H1 (cell line): ENCODE measurements around the gene NCK1. TPM values are rescaled to one million over a fixed set of nuclear protein-coding genes. Genes with fewer than 3 reads are reported as not detected.

ENCODE experiments used
- CTCF ChIA-PET: fragments of 300-600 bp; sonication (Branson Sonifier 250); formaldehyde crosslinking; loops from one replicate; lab custom pipeline; 2021; ENCODE audit not compliant: partially characterized antibody; lab: Charles Lee
- POLR2A ChIA-PET: fragments of 300-600 bp; sonication (Branson Sonifier 250); formaldehyde crosslinking; loops from one replicate; lab custom pipeline; 2021; ENCODE audit warnings: inconsistent platforms; ENCODE audit not compliant: partially characterized antibody; lab: Charles Lee
- DNase-seq, 2 experiments: peaks; one replicate each; pipeline versions ENCODE4 v3.0.0 to v3.0.0-alpha.2; 2010 to 2022; ENCODE audit warnings: low spot score in 2 of 2, low read depth in 1 of 2, mixed read lengths in 1 of 2
- FAIRE-seq: peaks from 2 replicates; lab custom pipeline; 2011; peaks lifted over from hg19 to GRCh38; lab: Jason Lieb, UNC
- H2AFZ ChIP-seq: 2 replicates; pipeline ENCODE4 v1.8.1; 2012; ENCODE audit warnings: low read length, inconsistent platforms
- H2AK5ac ChIP-seq: 2 replicates; pipeline ENCODE4 v1.6.1; 2013; ENCODE audit warnings: low read depth, low read length
- H2BK120ac ChIP-seq: replicated peaks from 2 replicates; pipeline ENCODE3; 2013; ENCODE audit warnings: low read depth, low read length, inconsistent platforms
- H2BK12ac ChIP-seq: 2 replicates; pipeline ENCODE4 v1.6.1; 2013; ENCODE audit warnings: low read depth, low read length
- H2BK15ac ChIP-seq: 2 replicates; pipeline ENCODE4 v1.6.1; 2013; ENCODE audit warnings: low read length
- H2BK20ac ChIP-seq: 2 replicates; pipeline ENCODE4 v1.6.1; 2013; ENCODE audit warnings: low read length
- H2BK5ac ChIP-seq: 2 replicates; pipeline ENCODE4 v1.6.1; 2013; ENCODE audit warnings: low read depth, low read length
- H3K14ac ChIP-seq: 2 replicates; pipeline ENCODE4 v1.6.1; 2013; ENCODE audit warnings: inconsistent platforms; ENCODE audit not compliant: insufficient read length
- H3K18ac ChIP-seq: 2 replicates; pipeline ENCODE4 v1.6.1; 2013; ENCODE audit warnings: low read length; ENCODE audit errors: extremely low read depth
- H3K23ac ChIP-seq: 2 replicates; pipeline ENCODE4 v1.6.1; 2013; ENCODE audit warnings: inconsistent platforms; ENCODE audit not compliant: insufficient read length
- H3K23me2 ChIP-seq: 2 replicates; pipeline ENCODE4 v1.6.1; 2013; ENCODE audit warnings: low read depth, low read length
- H3K27ac ChIP-seq: 2 replicates; pipeline ENCODE4 v1.6.1; 2011; ENCODE audit warnings: low read depth, low read length, inconsistent platforms
- H3K27me3 ChIP-seq, 4 experiments: replicated peaks in 1 of 4; 1 replicate in 1 of 4; 2 replicates in 3 of 4; pipeline versions ENCODE4 v1.6.1 to v1.8.1; 2011 to 2013; ENCODE audit warnings: low read length in 3 of 4, mild to moderate bottlenecking in 3 of 4, inconsistent platforms in 2 of 4, mixed read lengths in 2 of 4, moderate library complexity in 1 of 4; ENCODE audit not compliant: control insufficient read depth in 3 of 4, insufficient read depth in 3 of 4; ENCODE audit errors: extremely low read depth in 1 of 4
- H3K36me3 ChIP-seq, 4 experiments: 2 replicates each; pipeline versions ENCODE4 v1.6.1 to v1.8.1; 2011 to 2013; ENCODE audit warnings: mild to moderate bottlenecking in 4 of 4, low read length in 3 of 4, moderate library complexity in 2 of 4, control low read depth in 1 of 4, inconsistent platforms in 1 of 4; ENCODE audit not compliant: insufficient read depth in 4 of 4, control insufficient read depth in 2 of 4
- H3K4ac ChIP-seq: replicated peaks from 2 replicates; pipeline ENCODE3; 2013; ENCODE audit warnings: low read length, low read depth, mixed read lengths, inconsistent platforms; ENCODE audit not compliant: insufficient read length
- H3K4me1 ChIP-seq, 4 experiments: replicated peaks in 1 of 4; 1 replicate in 1 of 4; 2 replicates in 3 of 4; pipeline versions ENCODE4 v1.6.1 to v1.8.1; 2011 to 2013; ENCODE audit warnings: low read length in 3 of 4, inconsistent platforms in 2 of 4, mixed read lengths in 1 of 4; ENCODE audit not compliant: insufficient read depth in 4 of 4, control insufficient read depth in 3 of 4
- H3K4me2 ChIP-seq, 2 experiments: 2 replicates each; pipeline versions ENCODE4 v1.6.1 to v1.8.1; 2011 to 2013; ENCODE audit warnings: low read depth in 2 of 2, low read length in 2 of 2, control low read depth in 1 of 2, inconsistent platforms in 1 of 2, mild to moderate bottlenecking in 1 of 2; ENCODE audit not compliant: insufficient read depth in 1 of 2
- H3K4me3 ChIP-seq, 4 experiments: fragments of 200-600, 300-600 bp in 1 of 4; sonication (generic), shearing (Covaris generic), sonication (Bioruptor Twin) in 1 of 4; 2 replicates each; pipeline versions ENCODE4 v1.5.1 to v1.8.1; 2011 to 2016; ENCODE audit warnings: low read length in 4 of 4, low read depth in 3 of 4, control low read depth in 2 of 4, inconsistent platforms in 2 of 4, mild to moderate bottlenecking in 2 of 4, mixed read lengths in 1 of 4, moderate library complexity in 1 of 4; ENCODE audit not compliant: insufficient read depth in 2 of 4; ENCODE audit errors: extremely low read depth in 1 of 4
- H3K56ac ChIP-seq: replicated peaks from 2 replicates; pipeline ENCODE3; 2013; ENCODE audit warnings: low read depth, mild to moderate bottlenecking, mixed read lengths, low read length, inconsistent platforms; ENCODE audit not compliant: insufficient read length
- H3K79me1 ChIP-seq: 2 replicates; pipeline ENCODE4 v1.6.1; 2013; ENCODE audit warnings: low read depth, low read length, control low read depth
- H3K79me2 ChIP-seq, 2 experiments: 2 replicates each; pipeline versions ENCODE4 v1.6.1 to v1.8.1; 2012 to 2013; ENCODE audit warnings: low read length in 2 of 2, mild to moderate bottlenecking in 2 of 2, inconsistent platforms in 1 of 2; ENCODE audit not compliant: insufficient read depth in 2 of 2, control insufficient read depth in 1 of 2
- H3K9ac ChIP-seq, 4 experiments: replicated peaks in 1 of 4; 1 replicate in 1 of 4; 2 replicates in 3 of 4; pipeline versions ENCODE4 v1.6.1 to v1.8.1; 2011 to 2013; ENCODE audit warnings: low read depth in 3 of 4, low read length in 3 of 4, control low read depth in 2 of 4, mild to moderate bottlenecking in 2 of 4, moderate library complexity in 2 of 4, inconsistent platforms in 1 of 4; ENCODE audit errors: extremely low read depth in 1 of 4
- H3K9me3 ChIP-seq, 2 experiments: 2 replicates each; pipeline versions ENCODE4 v1.6.1 to v1.8.1; 2012 to 2013; ENCODE audit warnings: mild to moderate bottlenecking in 2 of 2, moderate library complexity in 2 of 2, control low read depth in 1 of 2, inconsistent platforms in 1 of 2, low read depth in 1 of 2, low read length in 1 of 2, mixed read lengths in 1 of 2; ENCODE audit not compliant: insufficient read depth in 2 of 2
- H4K20me1 ChIP-seq, 2 experiments: replicated peaks in 1 of 2; 2 replicates each; pipeline versions ENCODE3 to v1.8.1; 2011 to 2013; ENCODE audit warnings: inconsistent platforms in 2 of 2, low read length in 2 of 2, mild to moderate bottlenecking in 1 of 2; ENCODE audit not compliant: insufficient read depth in 2 of 2, control insufficient read depth in 1 of 2
- H4K5ac ChIP-seq: 2 replicates; pipeline ENCODE4 v1.6.1; 2013; ENCODE audit warnings: low read length, low read depth, mixed read lengths, inconsistent platforms; ENCODE audit not compliant: insufficient read length
- H4K8ac ChIP-seq: 2 replicates; pipeline ENCODE4 v1.8.0; 2013; ENCODE audit warnings: mild to moderate bottlenecking, moderate library complexity, low read length, inconsistent platforms; ENCODE audit not compliant: insufficient read depth; ENCODE audit errors: extremely low read depth
- H4K91ac ChIP-seq: replicated peaks from 2 replicates; pipeline ENCODE3; 2013; ENCODE audit warnings: low read length, mixed read lengths, inconsistent platforms; ENCODE audit not compliant: insufficient read length
- ASH2L ChIP-seq: fragments of 200-600, 300-600 bp; sonication (generic); IDR thresholded peaks from one replicate; pipeline ENCODE4 v1.7.1; 2017; ENCODE audit warnings: low read length
- ATF3 ChIP-seq: IDR thresholded peaks from 2 replicates; pipeline ENCODE4 v1.6.1; 2011; ENCODE audit warnings: low read depth, mild to moderate bottlenecking, low read length; ENCODE audit not compliant: insufficient read depth
- BCL11A ChIP-seq, 2 experiments: IDR thresholded peaks; one replicate each; pipeline ENCODE4 v1.6.1; 2011; ENCODE audit warnings: low read depth in 2 of 2, low read length in 2 of 2, mild to moderate bottlenecking in 2 of 2
- BRCA1 ChIP-seq: IDR thresholded peaks from 2 replicates; pipeline ENCODE4 v1.6.1; 2012; ENCODE audit warnings: low read depth, low read length, improper control_type of control experiment
- CBX8 ChIP-seq: fragments of 300-800, 300-1000 bp; sonication (generic); IDR thresholded peaks from 2 replicates; pipeline ENCODE4 v1.7.1; 2016; ENCODE audit warnings: low read depth, low read length, borderline replicate concordance
- CEBPB ChIP-seq: IDR thresholded peaks from 2 replicates; pipeline ENCODE4 v1.6.1; 2012; ENCODE audit warnings: low read depth, low read length
- EP300 ChIP-seq, 2 experiments: IDR thresholded peaks; 1 replicate in 1 of 2; 2 replicates in 1 of 2; pipeline ENCODE4 v1.6.1; 2011 to 2012; ENCODE audit warnings: low read depth in 2 of 2, low read length in 2 of 2, mild to moderate bottlenecking in 2 of 2, borderline replicate concordance in 1 of 2, inconsistent platforms in 1 of 2, moderate library complexity in 1 of 2
- GABPA ChIP-seq: IDR thresholded peaks from 2 replicates; pipeline ENCODE4 v1.6.1; 2011; ENCODE audit warnings: mild to moderate bottlenecking, low read length, moderate library complexity, borderline replicate concordance; ENCODE audit not compliant: insufficient read depth
- KDM5A ChIP-seq: fragments of 200-600 bp; IDR thresholded peaks from 2 replicates; pipeline ENCODE4 v1.7.1; 2012; ENCODE audit warnings: mild to moderate bottlenecking, low read length, inconsistent platforms, mixed read lengths
- NANOG ChIP-seq: IDR thresholded peaks from 2 replicates; pipeline ENCODE4 v1.6.1; 2011; ENCODE audit warnings: low read length, low read depth, mild to moderate bottlenecking, inconsistent platforms; ENCODE audit not compliant: insufficient read depth, poor library complexity, severe bottlenecking
- POLR2AphosphoS5 ChIP-seq: IDR thresholded peaks from 2 replicates; pipeline ENCODE4 v1.6.1; 2011; ENCODE audit warnings: low read depth, low read length
- RXRA ChIP-seq: IDR thresholded peaks from 2 replicates; pipeline ENCODE4 v1.6.1; 2011; ENCODE audit warnings: low read depth, mild to moderate bottlenecking, low read length, moderate library complexity; ENCODE audit not compliant: insufficient read depth
- WGBS, 2 experiments: shearing (Covaris generic) in 1 of 2; methylation state at CpG; one replicate each; pipeline versions ENCODE4 v1.1.6 to v1.1.7; 2013 to 2015; ENCODE audit warnings: low lambda C conversion rate in 2 of 2, mixed read lengths in 2 of 2, inconsistent platforms in 1 of 2, low coverage in 1 of 2, missing lambda C conversion rate in 1 of 2; ENCODE audit not compliant: insufficient replicate concordance in 2 of 2, insufficient coverage in 1 of 2, insufficient read length in 1 of 2; ENCODE audit errors: extremely low coverage in 1 of 2, missing lambda C conversion rate in 1 of 2; 5-methylcytosine and 5-hydroxymethylcytosine counted together
- polyA plus RNA-seq, 7 experiments: library from polyadenylated mRNA; depleted of rRNA in 3 of 7; stranded (reverse) in 5 of 7; unstranded in 2 of 7; fragments of >200 nt in 5 of 7; fragments of 200-250 nt in 2 of 7; gene quantifications; 1 replicate in 5 of 7; 2 replicates in 1 of 7; 4 replicates in 1 of 7; pipeline versions ENCODE4 v1.2.1 to v1.2.3, GENCODE V29; 2011 to 2013; ENCODE audit warnings: missing spikeins in 2 of 7, mixed read lengths in 2 of 7
- total RNA-seq: library from RNA; stranded (reverse); fragmentation: NEBNext Ultra II Directional; extraction: Animal tissue kit (Norgen Biotek cat#: 25700); gene quantifications from 2 replicates; pipeline ENCODE4 v1.2.1, GENCODE V29; 2021
- TF ChIP-seq, protein P1 (sequence below): IDR thresholded peaks from 2 replicates; pipeline ENCODE4 v1.6.1; 2012; ENCODE audit warnings: inconsistent platforms

The NCK1 gene
- total and polyA plus RNA-seq, 2 of the 8 experiments (the other 6 are each of a cell fraction or from before 2014, with no cell fraction given), result 10.0 to 28.5 TPM

GRCh38 chr3:136956971-136957370 is 95.0 kb downstream of the NCK1 start:
- WGBS, 2 experiments, result 92% methylated on average over 2 of the region's 2 CpGs; no CpG with 5 or more reads in 1 of the 2 experiments
- H3K79me1 ChIP-seq, result no peaks in the 10 kb centered on the region
- no peak overlapping the region for H3K4me2 ChIP-seq
- peaks cover 0 to 1% of the 10 kb centered on the region in 2 experiments for H4K20me1 ChIP-seq
- FAIRE-seq (no peak), DNase-seq (no peak)
- H3K23me2 ChIP-seq, result no peaks in the 10 kb centered on the region
- no peak overlapping the region for H3K4me3 ChIP-seq
- no peak overlapping the region for H3K18ac ChIP-seq
- no peak overlapping the region for H3K23ac ChIP-seq
- no peak overlapping the region for H2BK120ac ChIP-seq
- no peaks in the 10 kb centered on the region for H3K27me3 ChIP-seq
- no peaks in the 10 kb centered on the region for H3K36me3 ChIP-seq
- H2BK20ac ChIP-seq, result no peak overlapping the region
- H4K91ac ChIP-seq, result no peak overlapping the region
- no peak overlapping the region for H2BK12ac ChIP-seq
- H4K5ac ChIP-seq, result no peak overlapping the region
- H3K14ac ChIP-seq, result no peak overlapping the region
- no peak overlapping the region for H2BK5ac ChIP-seq
- H3K79me2 ChIP-seq, result no peaks in the 10 kb centered on the region
- H3K9ac ChIP-seq, result no peak overlapping the region
- no peaks in the 10 kb centered on the region for H3K9me3 ChIP-seq
- no peak overlapping the region for H2AK5ac ChIP-seq
- POLR2A ChIA-PET, result interaction anchor here (0.6 to 1.2 kb wide), 3 partner anchors 60 to 769 kb away, joined by 3 to 6 read pairs (median 3); partner anchors contain the start of gene STAG1
- H3K4me1 ChIP-seq, result no peaks in the 10 kb centered on the region
- no peak overlapping the region for H3K56ac ChIP-seq
- no peak overlapping the region for H4K8ac ChIP-seq
- H3K27ac ChIP-seq, result no peak overlapping the region
- no peak overlapping the region for H2AFZ ChIP-seq
- H2BK15ac ChIP-seq, result no peak overlapping the region
- CTCF ChIA-PET, result interaction anchor here (0.5 to 1.6 kb wide), 4 partner anchors 19 to 198 kb away, joined by 3 to 5 read pairs (median 4); no protein-coding TSS in a partner anchor
- H3K4ac ChIP-seq, result no peak overlapping the region
- no peak for TF ChIP-seq ATF3
- TF ChIP-seq ASH2L, result no peak
- TF ChIP-seq, protein P1, sequence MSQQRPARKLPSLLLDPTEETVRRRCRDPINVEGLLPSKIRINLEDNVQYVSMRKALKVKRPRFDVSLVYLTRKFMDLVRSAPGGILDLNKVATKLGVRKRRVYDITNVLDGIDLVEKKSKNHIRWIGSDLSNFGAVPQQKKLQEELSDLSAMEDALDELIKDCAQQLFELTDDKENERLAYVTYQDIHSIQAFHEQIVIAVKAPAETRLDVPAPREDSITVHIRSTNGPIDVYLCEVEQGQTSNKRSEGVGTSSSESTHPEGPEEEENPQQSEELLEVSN, result no peak
- TF ChIP-seq NANOG, result no peak
- no peak for TF ChIP-seq GABPA
- TF ChIP-seq CEBPB, result no peak
- no peak for TF ChIP-seq CBX8
- TF ChIP-seq RXRA, result no peak
- TF ChIP-seq EP300 (IDR thresholded peaks at IDR 0.05; ENCODE audit: borderline replicate concordance in 1 of 2, low read depth in 2 of 2, low read length in 2 of 2), result no peak
- TF ChIP-seq POLR2AphosphoS5, result no peak
- no peak for TF ChIP-seq BRCA1
- TF ChIP-seq KDM5A, result no peak
- no peak for TF ChIP-seq BCL11A (IDR thresholded peaks at IDR 0.05; ENCODE audit: low read depth in 2 of 2, low read length in 2 of 2)
